ENCODE data around the gene ALDH1A3. TPM values are rescaled to one million over a fixed set of nuclear protein-coding genes. Genes with fewer than 3 reads are reported as not detected.

Gene ALDH1A3
- total RNA-seq, 4 donors from 2014 or later: 6.7 to 39.4 (median 17.9) TPM

DNA sequence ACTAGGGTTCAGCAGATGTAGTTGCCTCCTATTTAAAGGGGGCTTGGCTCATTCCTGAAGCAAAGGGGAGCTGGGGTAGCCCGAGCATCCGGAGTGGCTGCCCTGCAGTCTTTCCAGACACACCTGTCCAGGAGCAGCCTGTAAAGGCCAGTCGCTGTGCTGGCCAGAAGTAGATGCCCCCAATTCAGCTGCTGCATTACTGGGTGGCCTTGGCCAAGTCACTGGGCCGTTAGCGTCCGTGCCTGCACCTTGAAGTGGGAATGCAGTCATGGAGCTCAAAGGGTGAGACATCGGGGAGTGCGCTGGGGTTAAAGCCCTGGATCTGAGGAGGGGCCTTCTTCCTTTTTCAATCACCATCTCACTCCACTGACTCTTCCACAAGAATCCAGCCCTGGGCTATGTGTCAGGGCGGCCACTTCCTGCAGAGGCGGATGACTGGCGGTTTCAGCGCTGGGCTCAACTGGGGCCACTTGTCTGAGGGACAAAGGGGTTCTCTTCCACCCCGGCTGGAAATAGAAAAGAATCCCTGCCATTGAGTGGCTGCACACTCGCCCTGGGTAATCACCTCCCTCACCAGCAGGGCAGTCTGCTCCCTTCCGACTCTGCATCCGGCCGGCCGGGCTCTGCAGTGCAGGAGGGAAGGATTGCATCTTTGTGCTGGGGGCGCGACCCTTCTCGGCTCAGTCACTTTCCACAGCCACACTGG, 11.8 kb downstream of the ALDH1A3 start:
- H3K27ac ChIP-seq: no peak overlapping the region
- in situ Hi-C loops (cut with MboI; ENCODE audit: low pct_ligation_motif_present in 1 of 4, low pct_unique_long_range_greater_than_20kb in 1 of 4, low sequenced_read_pairs in 3 of 4) (no loop called here), intact Hi-C loops (cut with DNase I; ENCODE audit: low total_unique reads) (no loop called here)
- no peaks in the 10 kb centered on the region for H3K9me3 ChIP-seq
- H3K27me3 ChIP-seq: peaks cover 31% of the 10 kb centered on the region
- TF ChIP-seq POLR2A (IDR thresholded peaks at IDR 0.05) (no peak), POLR2AphosphoS5 (IDR thresholded peaks at IDR 0.05) (no peak), EP300 (IDR thresholded peaks at IDR 0.05; ENCODE audit: low read depth) (no peak)
- TF ChIP-seq, protein P1, sequence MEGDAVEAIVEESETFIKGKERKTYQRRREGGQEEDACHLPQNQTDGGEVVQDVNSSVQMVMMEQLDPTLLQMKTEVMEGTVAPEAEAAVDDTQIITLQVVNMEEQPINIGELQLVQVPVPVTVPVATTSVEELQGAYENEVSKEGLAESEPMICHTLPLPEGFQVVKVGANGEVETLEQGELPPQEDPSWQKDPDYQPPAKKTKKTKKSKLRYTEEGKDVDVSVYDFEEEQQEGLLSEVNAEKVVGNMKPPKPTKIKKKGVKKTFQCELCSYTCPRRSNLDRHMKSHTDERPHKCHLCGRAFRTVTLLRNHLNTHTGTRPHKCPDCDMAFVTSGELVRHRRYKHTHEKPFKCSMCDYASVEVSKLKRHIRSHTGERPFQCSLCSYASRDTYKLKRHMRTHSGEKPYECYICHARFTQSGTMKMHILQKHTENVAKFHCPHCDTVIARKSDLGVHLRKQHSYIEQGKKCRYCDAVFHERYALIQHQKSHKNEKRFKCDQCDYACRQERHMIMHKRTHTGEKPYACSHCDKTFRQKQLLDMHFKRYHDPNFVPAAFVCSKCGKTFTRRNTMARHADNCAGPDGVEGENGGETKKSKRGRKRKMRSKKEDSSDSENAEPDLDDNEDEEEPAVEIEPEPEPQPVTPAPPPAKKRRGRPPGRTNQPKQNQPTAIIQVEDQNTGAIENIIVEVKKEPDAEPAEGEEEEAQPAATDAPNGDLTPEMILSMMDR (IDR thresholded peaks at IDR 0.05): no peak
- DNase-seq: no peak
- no peaks in the 10 kb centered on the region for H3K36me3 ChIP-seq
- peaks cover 0 to 11% (median 5%) of the 10 kb centered on the region in 4 donors for H3K4me1 ChIP-seq
- no peak overlapping the region for H3K4me3 ChIP-seq
- WGBS, 2 donors (ENCODE audit: low coverage in 1 of 2): 79% methylated on average over 21 of the region's 21 CpGs; no CpG with 5 or more reads in 1 of the 2 donors

DNA sequence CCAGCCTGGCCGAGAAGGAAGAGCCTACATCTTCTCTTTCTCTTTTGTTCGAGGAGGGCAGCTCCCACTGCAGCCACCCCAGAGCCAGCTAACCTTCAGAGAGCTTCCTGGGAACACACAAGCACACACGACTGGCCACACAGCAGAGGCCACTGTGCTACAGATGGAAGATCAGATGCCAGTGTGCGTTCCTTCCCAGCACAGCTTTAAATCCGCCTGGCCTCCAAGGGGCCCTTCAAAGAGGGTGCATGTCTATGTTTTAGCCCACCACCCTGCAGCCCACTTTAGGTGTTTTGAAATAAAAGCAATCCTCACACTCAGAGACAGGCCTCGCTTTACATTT, 12.4 kb downstream of the ALDH1A3 start:
- H3K9me3 ChIP-seq: no peaks in the 10 kb centered on the region
- no peaks in the 10 kb centered on the region for H3K36me3 ChIP-seq
- H3K27ac ChIP-seq: no peak overlapping the region
- TF ChIP-seq POLR2A (IDR thresholded peaks at IDR 0.05): no peak
- TF ChIP-seq, protein P1 (IDR thresholded peaks at IDR 0.05): no peak
- TF ChIP-seq POLR2AphosphoS5 (IDR thresholded peaks at IDR 0.05): no peak
- H3K4me1 ChIP-seq: peaks cover 0 to 11% (median 5%) of the 10 kb centered on the region in 4 donors
- no peak for DNase-seq
- H3K4me3 ChIP-seq: no peak overlapping the region
- WGBS, 2 donors (ENCODE audit: low coverage in 1 of 2): 77 to 83% methylated on average over 1 to 6 of the region's 6 CpGs
- H3K27me3 ChIP-seq: peaks cover 28% of the 10 kb centered on the region
- in situ Hi-C loops (cut with MboI; ENCODE audit: low pct_ligation_motif_present in 1 of 4, low pct_unique_long_range_greater_than_20kb in 1 of 4, low sequenced_read_pairs in 3 of 4) (no loop called here), intact Hi-C loops (cut with DNase I; ENCODE audit: low total_unique reads) (no loop called here)

DNA sequence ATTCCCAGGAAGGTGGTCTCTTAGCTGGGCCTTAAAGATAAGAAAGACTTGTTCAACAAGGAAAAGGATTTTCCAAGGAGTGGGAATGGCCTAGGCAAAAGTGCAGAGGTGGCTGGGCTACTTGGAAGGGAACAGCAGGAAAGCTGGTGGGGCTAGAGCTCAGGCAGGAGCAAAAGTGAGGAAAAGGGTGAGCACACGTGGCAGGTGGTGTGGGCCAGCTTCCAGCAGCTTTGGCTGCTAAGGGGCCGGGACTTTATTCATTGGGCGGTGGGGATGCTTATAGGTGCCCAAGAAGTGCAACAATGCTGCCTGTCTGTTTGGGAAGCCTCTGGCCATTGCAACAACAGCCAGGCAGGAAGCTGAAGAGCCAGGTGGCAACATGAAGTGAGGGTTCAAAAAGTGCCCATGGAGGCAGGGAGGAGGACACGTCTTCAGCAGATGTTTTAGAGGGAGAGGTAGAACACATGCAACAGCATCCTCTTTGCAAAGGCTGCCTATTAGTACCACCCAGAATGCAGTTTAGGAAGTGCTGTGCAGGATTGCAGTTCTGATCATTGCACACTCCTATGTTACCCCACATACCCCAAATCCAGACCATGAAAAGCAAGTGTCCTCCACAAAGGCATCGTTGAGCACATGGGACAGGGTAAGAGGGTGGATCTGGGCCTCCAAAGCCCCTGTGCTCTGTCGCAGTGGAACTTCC, 13.8 kb downstream of the ALDH1A3 start:
- WGBS, 2 donors (ENCODE audit: low coverage in 1 of 2): 85 to 87% methylated on average over 4 to 6 of the region's 6 CpGs
- in situ Hi-C loops (cut with MboI; ENCODE audit: low pct_ligation_motif_present in 1 of 4, low pct_unique_long_range_greater_than_20kb in 1 of 4, low sequenced_read_pairs in 3 of 4) (no loop called here), intact Hi-C loops (cut with DNase I; ENCODE audit: low total_unique reads) (no loop called here)
- DNase-seq: no peak
- H3K4me1 ChIP-seq: peaks cover 0 to 11% (median 5%) of the 10 kb centered on the region in 4 donors
- H3K9me3 ChIP-seq: no peaks in the 10 kb centered on the region
- H3K4me3 ChIP-seq: no peak overlapping the region
- TF ChIP-seq, protein P1 (IDR thresholded peaks at IDR 0.05): no peak
- H3K27ac ChIP-seq: no peak overlapping the region
- H3K27me3 ChIP-seq: peaks cover 24% of the 10 kb centered on the region
- no peaks in the 10 kb centered on the region for H3K36me3 ChIP-seq

DNA sequence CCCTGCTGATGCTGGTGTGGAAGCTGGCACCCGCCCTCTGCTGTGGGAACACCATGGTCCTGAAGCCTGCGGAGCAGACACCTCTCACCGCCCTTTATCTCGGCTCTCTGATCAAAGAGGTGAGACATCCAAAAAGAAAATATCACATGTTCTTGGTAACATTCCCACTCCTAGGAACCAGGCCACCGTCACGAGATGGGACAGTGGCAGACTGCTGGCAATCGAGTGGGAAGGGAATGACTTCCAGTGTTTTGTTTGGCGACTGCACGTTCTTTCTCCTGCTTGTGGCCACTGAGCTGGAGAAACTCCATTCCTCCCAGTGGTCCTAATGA, 14.3 kb downstream of the ALDH1A3 start:
- TF ChIP-seq, protein P1 (IDR thresholded peaks at IDR 0.05): no peak
- TF ChIP-seq POLR2AphosphoS5 (IDR thresholded peaks at IDR 0.05) (no peak), EP300 (IDR thresholded peaks at IDR 0.05; ENCODE audit: low read depth) (no peak), POLR2A (IDR thresholded peaks at IDR 0.05) (no peak)
- H3K27me3 ChIP-seq: peaks cover 19% of the 10 kb centered on the region
- DNase-seq: no peak
- WGBS, 2 donors (ENCODE audit: low coverage in 1 of 2): 88 to 96% methylated on average over 4 to 9 of the region's 9 CpGs
- intact Hi-C loops (cut with DNase I; ENCODE audit: low total_unique reads): no loop called here
- H3K4me3 ChIP-seq: no peak overlapping the region
- no peaks in the 10 kb centered on the region for H3K36me3 ChIP-seq
- in situ Hi-C loops (cut with MboI; ENCODE audit: low pct_ligation_motif_present in 1 of 4, low pct_unique_long_range_greater_than_20kb in 1 of 4, low sequenced_read_pairs in 3 of 4): no loop called here
- no peaks in the 10 kb centered on the region for H3K9me3 ChIP-seq
- H3K4me1 ChIP-seq: peaks cover 0 to 9% (median 4%) of the 10 kb centered on the region in 4 donors
- H3K27ac ChIP-seq: no peak overlapping the region
